ENCODE measurements around the gene GPX3. TPM values are rescaled to one million over a fixed set of nuclear protein-coding genes. Genes with fewer than 3 reads are reported as not detected.

Gene GPX3
- polyA plus RNA-seq, 1 of the 3 experiments (the other 2 are of a cell fraction), result 3.2 TPM

DNA sequence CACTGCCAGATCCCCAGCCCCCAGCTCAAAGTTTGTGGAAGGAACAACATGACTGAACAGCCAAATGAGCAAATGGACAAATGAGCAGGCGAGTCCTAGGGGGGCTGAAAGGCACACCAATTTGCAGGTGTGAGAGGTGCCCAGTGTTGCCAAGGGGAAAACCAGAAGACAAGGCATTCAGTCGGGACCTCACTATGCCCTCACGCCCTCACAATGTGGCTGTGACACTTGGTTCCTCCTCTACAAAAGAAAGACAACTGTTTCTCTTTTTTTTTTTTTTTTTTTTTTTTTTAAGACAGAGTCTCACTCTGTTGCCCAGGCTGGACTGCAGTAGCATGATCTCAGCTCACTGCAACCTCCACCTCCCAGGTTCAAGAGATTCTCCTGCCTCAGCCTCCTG lies 32.4 kb downstream of the GPX3 start (continued):
- TF ChIP-seq, protein P1, sequence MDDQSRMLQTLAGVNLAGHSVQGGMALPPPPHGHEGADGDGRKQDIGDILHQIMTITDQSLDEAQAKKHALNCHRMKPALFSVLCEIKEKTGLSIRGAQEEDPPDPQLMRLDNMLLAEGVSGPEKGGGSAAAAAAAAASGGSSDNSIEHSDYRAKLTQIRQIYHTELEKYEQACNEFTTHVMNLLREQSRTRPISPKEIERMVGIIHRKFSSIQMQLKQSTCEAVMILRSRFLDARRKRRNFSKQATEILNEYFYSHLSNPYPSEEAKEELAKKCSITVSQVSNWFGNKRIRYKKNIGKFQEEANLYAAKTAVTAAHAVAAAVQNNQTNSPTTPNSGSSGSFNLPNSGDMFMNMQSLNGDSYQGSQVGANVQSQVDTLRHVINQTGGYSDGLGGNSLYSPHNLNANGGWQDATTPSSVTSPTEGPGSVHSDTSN (IDR thresholded peaks at IDR 0.05), result no peak

GRCh38 chr5:151053796-151054462 lies 33.5 kb downstream of the GPX3 start:
- no peaks in the 10 kb centered on the region for H4K20me1 ChIP-seq (ENCODE audit: insufficient read depth)
- no peak overlapping the region for H3K9ac ChIP-seq
- no peaks in the 10 kb centered on the region for H3K27me3 ChIP-seq (ENCODE audit: insufficient read depth)
- TF ChIP-seq TAF1 (IDR thresholded peaks at IDR 0.05; ENCODE audit: borderline replicate concordance, low read depth, low read length), result no peak
- no peak for TF ChIP-seq POLR2AphosphoS5 (IDR thresholded peaks at IDR 0.05; ENCODE audit: low read depth, low read length)
- no peak for TF ChIP-seq YY1 (IDR thresholded peaks at IDR 0.05; ENCODE audit: low read depth)
- TF ChIP-seq, protein P1 (IDR thresholded peaks at IDR 0.05), result no peak
- TF ChIP-seq USF2 (IDR thresholded peaks at IDR 0.05; ENCODE audit: borderline replicate concordance, low read depth, low read length), result no peak
- TF ChIP-seq SMC3 (IDR thresholded peaks at IDR 0.05; ENCODE audit: low read depth, low read length), result no peak
- no peak for TF ChIP-seq IRF3 (IDR thresholded peaks at IDR 0.05; ENCODE audit: low read depth, low read length)
- TF ChIP-seq GABPA (IDR thresholded peaks at IDR 0.05; ENCODE audit: low read depth), result no peak
- no peak for TF ChIP-seq TCF12 (IDR thresholded peaks at IDR 0.05)
- TF ChIP-seq FOSL2 (IDR thresholded peaks at IDR 0.05; ENCODE audit: borderline replicate concordance, low read depth), result no peak
- TF ChIP-seq NRF1 (IDR thresholded peaks at IDR 0.05; ENCODE audit: low read depth, low read length), result no peak
- TF ChIP-seq ELF1 (IDR thresholded peaks at IDR 0.05), result no peak
- ChIA-PET POLR2A (no interaction called here), CTCF (interaction anchor here (1.0 to 13.3 kb wide), 6 partner anchors 16 to 112 kb away, joined by 3 to 441 read pairs (median 4); no protein-coding TSS in a partner anchor)
- H3K4me3 ChIP-seq (ENCODE audit: low read depth in 2 of 2, low read length in 1 of 2), result no peak overlapping the region
- no peaks in the 10 kb centered on the region for H3K9me2 ChIP-seq
- H2AFZ ChIP-seq (ENCODE audit: low read depth), result no peak overlapping the region
- no peaks in the 10 kb centered on the region for H3K79me2 ChIP-seq (ENCODE audit: insufficient read depth)
- H3K9me3 ChIP-seq, result no peaks in the 10 kb centered on the region
- H3F3A ChIP-seq (replicated peaks; ENCODE audit: insufficient read depth), result no peaks in the 10 kb centered on the region
- DNase-seq, result no peak
- no peak overlapping the region for H3K27ac ChIP-seq (ENCODE audit: low read depth in 2 of 2, low read length in 1 of 2)
- no peaks in the 10 kb centered on the region for H3K4me1 ChIP-seq (ENCODE audit: control insufficient read depth in 1 of 2, insufficient read depth in 2 of 2, low read depth in 1 of 2, low read length in 1 of 2)
- H3K36me3 ChIP-seq (replicated peaks in 1 of 2; ENCODE audit: control insufficient read depth in 1 of 2, insufficient read depth in 2 of 2, low read length in 1 of 2), result peaks cover under 1 to 23% of the 10 kb centered on the region in 2 experiments
- WGBS (ENCODE audit: low lambda C conversion rate), result 83% methylated on average over 4 of the region's 4 CpGs
- no peak overlapping the region for H3K4me2 ChIP-seq
